HG02981 (cell line): ENCODE data around the gene ATIC.

Experiments
- ATAC-seq: cut with Tn5 transposase; IDR thresholded peaks from one replicate; pipeline ENCODE4 v1.9.1; 2021; ENCODE audit warnings: mild to moderate bottlenecking, moderate library complexity; ENCODE audit not compliant: unreplicated experiment

Gene ATIC

DNA sequence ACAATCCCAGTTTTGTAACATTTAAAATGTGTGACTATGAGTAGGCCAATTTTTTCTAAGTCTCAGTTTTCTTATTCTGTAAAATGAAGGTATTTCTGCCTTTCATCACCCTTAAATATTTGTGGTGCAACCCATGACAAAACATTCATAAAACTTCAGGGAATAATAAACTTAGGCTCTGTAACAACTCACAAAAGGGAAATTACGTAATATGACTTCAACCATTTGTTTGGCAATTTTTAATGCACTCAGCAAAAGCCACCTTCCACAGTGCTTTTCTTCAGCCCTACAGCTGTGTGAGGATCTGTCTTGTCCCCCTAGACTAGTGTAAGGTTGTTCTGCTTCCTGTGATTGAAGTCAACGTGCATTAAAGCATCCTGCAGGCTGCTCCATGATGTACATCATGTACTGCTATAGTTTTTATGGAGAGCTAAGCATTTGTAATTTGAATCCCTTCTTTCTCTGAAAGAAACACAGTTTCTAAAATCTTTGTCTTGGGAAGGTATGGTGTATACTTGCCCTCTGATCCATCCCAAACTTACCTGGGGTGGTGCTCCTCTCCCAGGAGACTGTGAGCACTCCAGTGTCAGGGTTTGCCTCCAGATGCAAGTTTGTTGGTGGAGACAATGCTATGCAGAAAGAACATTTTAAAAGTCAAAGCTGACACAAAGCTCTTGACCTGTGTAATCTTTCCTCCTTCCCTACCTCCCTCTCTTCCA, 84.9 kb downstream of the ATIC start:
- ATAC-seq: no peak

DNA sequence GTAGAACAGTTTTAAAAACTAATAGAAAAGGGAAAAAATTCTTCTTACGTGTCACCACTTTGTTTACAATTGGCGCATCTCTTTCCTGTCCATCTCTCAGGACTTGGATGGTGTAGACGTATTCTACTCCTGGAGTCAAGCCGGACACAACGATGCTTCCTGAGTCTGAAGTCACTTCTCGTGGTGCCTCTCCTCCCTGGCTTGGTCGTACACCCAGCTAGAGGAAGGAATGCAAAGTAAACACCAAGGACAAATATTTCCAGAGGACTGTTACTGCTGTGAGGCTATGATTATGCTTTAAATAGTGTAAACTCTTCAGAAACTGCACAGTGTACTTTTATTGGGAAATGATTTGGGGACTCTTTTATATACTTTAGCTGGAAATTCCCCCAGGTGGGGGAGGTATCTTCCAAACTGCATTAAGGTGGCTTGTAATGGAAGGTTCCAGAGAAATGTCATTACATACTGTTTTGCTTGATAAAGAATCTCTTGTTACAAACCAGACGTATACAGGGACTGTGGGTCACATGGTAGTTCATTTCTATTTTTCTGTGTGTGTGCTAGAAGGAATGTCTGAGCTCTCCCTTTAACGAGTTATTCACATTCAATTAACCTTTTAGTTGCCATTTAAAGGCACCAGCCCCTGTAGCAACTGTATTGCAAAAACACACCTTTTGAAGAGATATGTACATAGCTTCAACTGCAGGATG, 85.9 kb downstream of the ATIC start:
- no peak for ATAC-seq

DNA sequence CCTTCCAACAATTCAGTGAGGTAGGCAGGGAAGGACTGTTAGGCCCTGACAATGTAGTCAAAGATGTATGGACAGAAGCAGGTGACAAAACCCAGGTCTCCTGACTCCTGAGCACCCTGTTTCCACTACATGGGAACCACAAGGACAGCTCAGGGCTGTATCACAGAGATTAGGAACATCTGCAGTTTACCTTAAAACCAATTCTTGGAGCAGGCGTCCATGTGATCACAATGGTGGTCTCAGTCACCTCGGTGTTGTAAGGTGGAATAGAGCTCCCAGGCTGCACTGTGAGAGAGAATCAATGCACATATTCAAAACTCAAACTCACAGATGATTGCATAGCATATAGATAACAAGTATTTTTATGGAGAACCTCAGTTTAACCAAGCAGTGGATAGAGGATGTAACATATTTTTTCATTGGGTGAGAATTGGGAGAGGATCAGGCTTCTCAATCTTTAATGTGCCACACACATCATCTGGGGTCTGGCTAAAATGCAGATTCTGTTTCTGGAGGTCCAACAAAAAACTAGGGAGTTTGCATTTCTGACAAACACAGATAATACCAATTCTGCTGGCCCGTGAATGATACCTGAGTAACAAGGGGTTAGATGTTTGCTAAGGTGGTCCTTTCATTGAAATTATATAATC, 87.3 kb downstream of the ATIC start:
- ATAC-seq: no peak
